Measurements from ENCODE around the gene MEAK7. TPM values are rescaled to one million over a fixed set of nuclear protein-coding genes. Genes with fewer than 3 reads are reported as not detected.

Gene MEAK7
- total RNA-seq, 2 experiments from 2014 or later = 6.3 to 7.0 TPM

- no peaks in the 10 kb centered on the region for H3K9me3 Mint-ChIP-seq
- H3K4me1 Mint-ChIP-seq (ENCODE audit: low read depth) = peaks cover 35% of the 10 kb centered on the region
- DNase-seq = peak; percentile 67
- H3K27me3 Mint-ChIP-seq (ENCODE audit: low read depth) = no peaks in the 10 kb centered on the region
- peaks cover 3% of the 10 kb centered on the region for H3K36me3 Mint-ChIP-seq (ENCODE audit: low read depth)
- no peak overlapping the region for H3K27ac Mint-ChIP-seq
- peak overlapping the region; percentile 33 for H3K4me3 Mint-ChIP-seq
- CTCF ChIA-PET = interaction anchor here (0.9 to 1.8 kb wide), 3 partner anchors 25 to 55 kb away, joined by 3 to 6 read pairs (median 3); no protein-coding TSS in a partner anchor
- intact Hi-C loops (cut with micrococcal nuclease) = no loop called here
Measured at GRCh38 chr16:84544031-84544773, 39.7 kb upstream of the MEAK7 start.

- Mint-ChIP-seq H3K27me3 (ENCODE audit: low read depth) (no peaks in the 10 kb centered on the region), H3K27ac (no peak overlapping the region), H3K36me3 (ENCODE audit: low read depth) (peaks cover 3% of the 10 kb centered on the region), H3K9me3 (no peaks in the 10 kb centered on the region), H3K4me1 (ENCODE audit: low read depth) (peaks cover 30% of the 10 kb centered on the region), H3K4me3 (no peak overlapping the region)
- DNase-seq = no peak
- intact Hi-C loops (cut with micrococcal nuclease) = no loop called here
- CTCF ChIA-PET = no interaction called here
Measured at GRCh38 chr16:84543253-84543652, 38.8 kb upstream of the MEAK7 start.

GRCh38 chr16:84541999-84542817 is 37.7 kb upstream of the MEAK7 start:
- no peaks in the 10 kb centered on the region for H3K9me3 Mint-ChIP-seq
- intact Hi-C loops (cut with micrococcal nuclease) = no loop called here
- DNase-seq = no peak
- peaks cover 22% of the 10 kb centered on the region for H3K4me1 Mint-ChIP-seq (ENCODE audit: low read depth)
- no peak overlapping the region for H3K4me3 Mint-ChIP-seq
- peaks cover 3% of the 10 kb centered on the region for H3K36me3 Mint-ChIP-seq (ENCODE audit: low read depth)
- H3K27ac Mint-ChIP-seq = no peak overlapping the region
- no peaks in the 10 kb centered on the region for H3K27me3 Mint-ChIP-seq (ENCODE audit: low read depth)
- CTCF ChIA-PET = interaction anchor here (0.6 kb wide), 2 partner anchors 37 to 80 kb away, joined by 3 read pairs; no protein-coding TSS in a partner anchor

GRCh38 chr16:84540194-84540593 is 35.7 kb upstream of the MEAK7 start:
- H3K27me3 Mint-ChIP-seq (ENCODE audit: low read depth) = no peaks in the 10 kb centered on the region
- intact Hi-C loops (cut with micrococcal nuclease) = no loop called here
- no peak overlapping the region for H3K4me3 Mint-ChIP-seq
- DNase-seq = no peak
- CTCF ChIA-PET = interaction anchor here (0.9 to 1.7 kb wide), 4 partner anchors 11 to 82 kb away, joined by 3 to 7 read pairs (median 4); no protein-coding TSS in a partner anchor
- no peaks in the 10 kb centered on the region for H3K9me3 Mint-ChIP-seq
- no peaks in the 10 kb centered on the region for H3K36me3 Mint-ChIP-seq (ENCODE audit: low read depth)
- H3K4me1 Mint-ChIP-seq (ENCODE audit: low read depth) = peaks cover 14% of the 10 kb centered on the region
- no peak overlapping the region for H3K27ac Mint-ChIP-seq

- Mint-ChIP-seq H3K36me3 (ENCODE audit: low read depth) (no peaks in the 10 kb centered on the region), H3K27ac (no peak overlapping the region), H3K4me3 (no peak overlapping the region), H3K9me3 (no peaks in the 10 kb centered on the region), H3K4me1 (ENCODE audit: low read depth) (no peaks in the 10 kb centered on the region), H3K27me3 (ENCODE audit: low read depth) (no peaks in the 10 kb centered on the region)
- intact Hi-C loops (cut with micrococcal nuclease) = no loop called here
- no peak for DNase-seq
- CTCF ChIA-PET = interaction anchor here (1.2 to 1.5 kb wide), 2 partner anchors 9 to 10 kb away, joined by 3 to 7 read pairs; no protein-coding TSS in a partner anchor
Measured at GRCh38 chr16:84538222-84538840, 33.9 kb upstream of the MEAK7 start.

GRCh38 chr16:84537491-84538151 is 33.2 kb upstream of the MEAK7 start:
- Mint-ChIP-seq H3K27ac (no peak overlapping the region), H3K36me3 (ENCODE audit: low read depth) (no peaks in the 10 kb centered on the region), H3K27me3 (ENCODE audit: low read depth) (no peaks in the 10 kb centered on the region), H3K4me1 (ENCODE audit: low read depth) (peaks cover 4% of the 10 kb centered on the region), H3K9me3 (no peaks in the 10 kb centered on the region), H3K4me3 (no peak overlapping the region)
- CTCF ChIA-PET = interaction anchor here (1.2 kb wide), 1 partner anchor 10 kb away, joined by 3 read pairs; no protein-coding TSS in a partner anchor
- DNase-seq = no peak
- intact Hi-C loops (cut with micrococcal nuclease) = no loop called here

- H3K9me3 Mint-ChIP-seq = no peaks in the 10 kb centered on the region
Measured at GRCh38 chr16:84535851-84536250, 31.4 kb upstream of the MEAK7 start.

GRCh38 chr16:84535408-84535807 is 30.9 kb upstream of the MEAK7 start:
- DNase-seq = no peak
- peaks cover 9% of the 10 kb centered on the region for H3K4me1 Mint-ChIP-seq (ENCODE audit: low read depth)
- peaks cover under 1% of the 10 kb centered on the region for H3K9me3 Mint-ChIP-seq
- intact Hi-C loops (cut with micrococcal nuclease) = no loop called here
- peaks cover 2% of the 10 kb centered on the region for H3K36me3 Mint-ChIP-seq (ENCODE audit: low read depth)
- no peak overlapping the region for H3K27ac Mint-ChIP-seq
- H3K4me3 Mint-ChIP-seq = no peak overlapping the region
- H3K27me3 Mint-ChIP-seq (ENCODE audit: low read depth) = no peaks in the 10 kb centered on the region
- CTCF ChIA-PET = interaction anchor here (0.9 kb wide), 1 partner anchor 29 kb away, joined by 3 read pairs; no protein-coding TSS in a partner anchor

More at GRCh38 chr16:84535851-84536250, 31.4 kb upstream of the MEAK7 start:
- Mint-ChIP-seq H3K4me3 (no peak overlapping the region), H3K36me3 (ENCODE audit: low read depth) (no peaks in the 10 kb centered on the region), H3K27me3 (ENCODE audit: low read depth) (no peaks in the 10 kb centered on the region), H3K27ac (no peak overlapping the region), H3K4me1 (ENCODE audit: low read depth) (peaks cover 9% of the 10 kb centered on the region)
- intact Hi-C loops (cut with micrococcal nuclease) = no loop called here
- CTCF ChIA-PET = interaction anchor here (0.9 kb wide), 1 partner anchor 30 kb away, joined by 3 read pairs; no protein-coding TSS in a partner anchor
- DNase-seq = no peak

- CTCF ChIA-PET = no interaction called here
- no peaks in the 10 kb centered on the region for H3K27me3 Mint-ChIP-seq (ENCODE audit: low read depth)
- no peak overlapping the region for H3K27ac Mint-ChIP-seq
- no peak overlapping the region for H3K4me3 Mint-ChIP-seq
- peaks cover 5% of the 10 kb centered on the region for H3K36me3 Mint-ChIP-seq (ENCODE audit: low read depth)
- peaks cover 9% of the 10 kb centered on the region for H3K4me1 Mint-ChIP-seq (ENCODE audit: low read depth)
- no peak for DNase-seq
- H3K9me3 Mint-ChIP-seq = peaks cover 7% of the 10 kb centered on the region
- intact Hi-C loops (cut with micrococcal nuclease) = no loop called here
Measured at GRCh38 chr16:84534815-84535214, 30.4 kb upstream of the MEAK7 start.

GRCh38 chr16:84532855-84533486 is 28.5 kb upstream of the MEAK7 start:
- no peaks in the 10 kb centered on the region for H3K27me3 Mint-ChIP-seq (ENCODE audit: low read depth)
- peaks cover 6% of the 10 kb centered on the region for H3K36me3 Mint-ChIP-seq (ENCODE audit: low read depth)
- CTCF ChIA-PET = interaction anchor here (1.3 kb wide), 2 partner anchors 12 to 20 kb away, joined by 4 read pairs; no protein-coding TSS in a partner anchor
- peaks cover 9% of the 10 kb centered on the region for H3K4me1 Mint-ChIP-seq (ENCODE audit: low read depth)
- H3K27ac Mint-ChIP-seq = no peak overlapping the region
- intact Hi-C loops (cut with micrococcal nuclease) = no loop called here
- no peak for DNase-seq
- peaks cover 12% of the 10 kb centered on the region for H3K9me3 Mint-ChIP-seq
- no peak overlapping the region for H3K4me3 Mint-ChIP-seq

- Mint-ChIP-seq H3K9me3 (peaks cover 12% of the 10 kb centered on the region), H3K27me3 (ENCODE audit: low read depth) (no peaks in the 10 kb centered on the region), H3K36me3 (ENCODE audit: low read depth) (peaks cover 6% of the 10 kb centered on the region), H3K27ac (no peak overlapping the region), H3K4me1 (ENCODE audit: low read depth) (peaks cover 9% of the 10 kb centered on the region), H3K4me3 (no peak overlapping the region)
- intact Hi-C loops (cut with micrococcal nuclease) = no loop called here
- CTCF ChIA-PET = interaction anchor here (0.6 to 1.3 kb wide), 3 partner anchors 11 to 23 kb away, joined by 4 read pairs; no protein-coding TSS in a partner anchor
- DNase-seq = no peak
Measured at GRCh38 chr16:84532291-84532724, 27.8 kb upstream of the MEAK7 start.

Measured in activated naive CD4-positive, alpha-beta T cell treated with anti-CD3 and anti-CD28 coated beads for 36 hours (primary cell).